GM18505 (cell line): ENCODE data around the gene BCL3.

ENCODE experiments used
- ATAC-seq: cut with Tn5 transposase; IDR thresholded peaks from one replicate; pipeline ENCODE4 v1.9.1; 2021; ENCODE audit not compliant: unreplicated experiment
- POLR2A ChIP-seq: IDR thresholded peaks from 4 replicates; pipeline ENCODE4 v1.6.1; 2011; ENCODE audit warnings: borderline replicate concordance; ENCODE audit not compliant: insufficient read depth, insufficient read length; ENCODE audit errors: extremely low read depth

Gene BCL3

GRCh38 chr19:44752816-44753625 lies 4.5 kb downstream of the BCL3 start:
- peak; percentile 57 for ATAC-seq
- peak; percentile 44 for TF ChIP-seq POLR2A

- no peak for TF ChIP-seq POLR2A
Observed at GRCh38 chr19:44753626-44753931, 5.1 kb downstream of the BCL3 start.

GRCh38 chr19:44753932-44754749 lies 5.6 kb downstream of the BCL3 start:
- peak; percentile 30 for ATAC-seq
- peak; percentile 67 for TF ChIP-seq POLR2A

More at GRCh38 chr19:44753626-44753931, 5.1 kb downstream of the BCL3 start:
- no peak for ATAC-seq

GRCh38 chr19:44754750-44755080 lies 6.2 kb downstream of the BCL3 start:
- no peak for TF ChIP-seq POLR2A
- no peak for ATAC-seq

GRCh38 chr19:44755219-44755618 lies 6.7 kb downstream of the BCL3 start:
- ATAC-seq, result no peak
- TF ChIP-seq POLR2A, result no peak

GRCh38 chr19:44756089-44756562 lies 7.6 kb downstream of the BCL3 start:
- no peak for TF ChIP-seq POLR2A
- no peak for ATAC-seq

- no peak for ATAC-seq
- TF ChIP-seq POLR2A, result no peak
Observed at GRCh38 chr19:44757057-44757734, 8.7 kb downstream of the BCL3 start.

- TF ChIP-seq POLR2A, result no peak
- ATAC-seq, result no peak
Observed at GRCh38 chr19:44757735-44758505, 9.4 kb downstream of the BCL3 start.

GRCh38 chr19:44758596-44758995 lies 10.1 kb downstream of the BCL3 start:
- no peak for ATAC-seq
- TF ChIP-seq POLR2A, result no peak

- TF ChIP-seq POLR2A, result no peak
- ATAC-seq, result no peak
Observed at GRCh38 chr19:44759083-44759804, 10.7 kb downstream of the BCL3 start.

GRCh38 chr19:44762038-44762437 lies 13.5 kb downstream of the BCL3 start:
- no peak for ATAC-seq
- no peak for TF ChIP-seq POLR2A
